ENCODE measurements around the gene CAGE1. TPM values are rescaled to one million over a fixed set of nuclear protein-coding genes. Genes with fewer than 3 reads are reported as not detected.

The CAGE1 gene
- total and polyA plus RNA-seq, 2 donors (not counting 1 experiment from before 2014, with no cell fraction given), result 0.17 TPM; not detected in 1

GRCh38 chr6:7417684-7418083 lies 28.1 kb upstream of the CAGE1 start:
- no peak overlapping the region for H3K27ac ChIP-seq (ENCODE audit: insufficient read depth, low read length)
- no peak for TF ChIP-seq CTCF (conservative IDR thresholded peaks at IDR 0.05 in 1 of 2, IDR thresholded peaks at IDR 0.05 in 1 of 2; ENCODE audit: low read depth in 1 of 2, low read length in 2 of 2)
- TF ChIP-seq EZH2 (IDR thresholded peaks at IDR 0.05; ENCODE audit: low read length, missing control alignments), result no peak
- H3K4me1 ChIP-seq (ENCODE audit: control insufficient read depth, extremely low read depth, insufficient read depth, low read length), result no peaks in the 10 kb centered on the region
- H3K9me3 ChIP-seq (ENCODE audit: control insufficient read depth, insufficient read depth, low read depth, low read length), result no peaks in the 10 kb centered on the region
- H3K4me2 ChIP-seq (ENCODE audit: extremely low read depth, insufficient read depth, low read length), result no peak overlapping the region
- no peaks in the 10 kb centered on the region for H4K20me1 ChIP-seq (ENCODE audit: control insufficient read depth, extremely low read depth, insufficient read depth, low read length)
- no peak overlapping the region for H3K9ac ChIP-seq (ENCODE audit: insufficient read depth, low read length)
- no peak overlapping the region for H2AFZ ChIP-seq (ENCODE audit: low read length)
- H3K4me3 ChIP-seq (replicated peaks in 1 of 4; ENCODE audit: control extremely low read depth in 1 of 4, insufficient read depth in 1 of 4, low read depth in 3 of 4, low read length in 4 of 4), result no peak overlapping the region
- H3K36me3 ChIP-seq (ENCODE audit: control insufficient read depth, insufficient read depth, low read length), result no peaks in the 10 kb centered on the region
- DNase-seq (ENCODE audit: low read depth in 2 of 2), result peak in 1 of 2 donors; percentile 28
- no peaks in the 10 kb centered on the region for H3K27me3 ChIP-seq (ENCODE audit: control insufficient read depth, insufficient read depth, low read length)
- H3K79me2 ChIP-seq (ENCODE audit: control insufficient read depth, insufficient read depth, low read length), result no peaks in the 10 kb centered on the region

DNA sequence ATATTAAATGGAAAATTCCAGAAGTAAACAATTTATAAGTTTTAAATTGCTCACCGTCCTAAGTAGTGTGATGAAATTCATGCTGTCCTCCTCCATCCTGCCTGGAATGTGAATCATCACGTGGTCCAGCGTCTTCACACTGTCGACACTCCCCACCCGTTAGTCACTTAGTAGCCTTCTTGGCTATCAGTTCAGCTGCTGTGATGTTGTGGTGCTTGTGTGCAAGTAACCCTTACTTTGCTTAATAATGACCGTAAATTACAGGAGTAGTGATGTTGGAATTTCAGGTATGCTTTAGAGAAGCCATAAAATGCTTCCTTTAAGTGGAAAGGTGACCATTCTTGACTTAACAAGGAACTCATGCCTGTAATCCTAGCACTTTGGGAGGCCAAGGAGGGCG lies 25.3 kb upstream of the CAGE1 start:
- no peaks in the 10 kb centered on the region for H3K4me1 ChIP-seq (ENCODE audit: control insufficient read depth, extremely low read depth, insufficient read depth, low read length)
- H3K79me2 ChIP-seq (ENCODE audit: control insufficient read depth, insufficient read depth, low read length), result no peaks in the 10 kb centered on the region
- no peaks in the 10 kb centered on the region for H4K20me1 ChIP-seq (ENCODE audit: control insufficient read depth, extremely low read depth, insufficient read depth, low read length)
- DNase-seq (ENCODE audit: low read depth in 2 of 2), result peak; percentile 54 to 72
- no peak for TF ChIP-seq CTCF (conservative IDR thresholded peaks at IDR 0.05 in 1 of 2, IDR thresholded peaks at IDR 0.05 in 1 of 2; ENCODE audit: low read depth in 1 of 2, low read length in 2 of 2)
- TF ChIP-seq EZH2 (IDR thresholded peaks at IDR 0.05; ENCODE audit: low read length, missing control alignments), result no peak
- no peaks in the 10 kb centered on the region for H3K9me3 ChIP-seq (ENCODE audit: control insufficient read depth, insufficient read depth, low read depth, low read length)
- H3K9ac ChIP-seq (ENCODE audit: insufficient read depth, low read length), result no peak overlapping the region
- no peak overlapping the region for H3K27ac ChIP-seq (ENCODE audit: insufficient read depth, low read length)
- H3K4me2 ChIP-seq (ENCODE audit: extremely low read depth, insufficient read depth, low read length), result no peak overlapping the region
- no peak overlapping the region for H3K4me3 ChIP-seq (replicated peaks in 1 of 4; ENCODE audit: control extremely low read depth in 1 of 4, insufficient read depth in 1 of 4, low read depth in 3 of 4, low read length in 4 of 4)
- peaks cover 3% of the 10 kb centered on the region for H3K36me3 ChIP-seq (ENCODE audit: control insufficient read depth, insufficient read depth, low read length)
- no peak overlapping the region for H2AFZ ChIP-seq (ENCODE audit: low read length)
- no peaks in the 10 kb centered on the region for H3K27me3 ChIP-seq (ENCODE audit: control insufficient read depth, insufficient read depth, low read length)

- no peak overlapping the region for H3K27ac ChIP-seq (ENCODE audit: insufficient read depth, low read length)
- peaks cover 3% of the 10 kb centered on the region for H3K36me3 ChIP-seq (ENCODE audit: control insufficient read depth, insufficient read depth, low read length)
- TF ChIP-seq CTCF (conservative IDR thresholded peaks at IDR 0.05 in 1 of 2, IDR thresholded peaks at IDR 0.05 in 1 of 2; ENCODE audit: low read depth in 1 of 2, low read length in 2 of 2) (no peak), EZH2 (IDR thresholded peaks at IDR 0.05; ENCODE audit: low read length, missing control alignments) (no peak)
- H3K4me3 ChIP-seq (replicated peaks in 1 of 4; ENCODE audit: control extremely low read depth in 1 of 4, insufficient read depth in 1 of 4, low read depth in 3 of 4, low read length in 4 of 4), result no peak overlapping the region
- H3K79me2 ChIP-seq (ENCODE audit: control insufficient read depth, insufficient read depth, low read length), result no peaks in the 10 kb centered on the region
- H3K4me1 ChIP-seq (ENCODE audit: control insufficient read depth, extremely low read depth, insufficient read depth, low read length), result no peaks in the 10 kb centered on the region
- no peak overlapping the region for H2AFZ ChIP-seq (ENCODE audit: low read length)
- no peak overlapping the region for H3K4me2 ChIP-seq (ENCODE audit: extremely low read depth, insufficient read depth, low read length)
- no peaks in the 10 kb centered on the region for H4K20me1 ChIP-seq (ENCODE audit: control insufficient read depth, extremely low read depth, insufficient read depth, low read length)
- H3K9me3 ChIP-seq (ENCODE audit: control insufficient read depth, insufficient read depth, low read depth, low read length), result no peaks in the 10 kb centered on the region
- DNase-seq (ENCODE audit: low read depth in 2 of 2), result no peak
- no peak overlapping the region for H3K9ac ChIP-seq (ENCODE audit: insufficient read depth, low read length)
- H3K27me3 ChIP-seq (ENCODE audit: control insufficient read depth, insufficient read depth, low read length), result no peaks in the 10 kb centered on the region
Observed at GRCh38 chr6:7413151-7413823, 23.7 kb upstream of the CAGE1 start.

Data from fibroblast of lung (primary cell).